IPS-15b (cell line): Measurements from ENCODE around the gene ROBO1.

ENCODE experiments used
- H3K27me3 ChIP-seq: one replicate; pipeline ENCODE4 v1.6.1; 2013; ENCODE audit warnings: low read length; ENCODE audit not compliant: control insufficient read depth, insufficient read depth
- H3K36me3 ChIP-seq: one replicate; pipeline ENCODE4 v1.6.1; 2013; ENCODE audit warnings: low read length; ENCODE audit not compliant: control insufficient read depth, insufficient read depth
- H3K4me1 ChIP-seq: one replicate; pipeline ENCODE4 v1.6.1; 2013; ENCODE audit warnings: mild to moderate bottlenecking, low read length; ENCODE audit not compliant: control insufficient read depth, insufficient read depth
- H3K4me3 ChIP-seq: one replicate; pipeline ENCODE4 v1.5.1; 2013; ENCODE audit warnings: low read depth, low read length
- H3K9ac ChIP-seq: one replicate; pipeline ENCODE4 v1.6.1; 2013; ENCODE audit warnings: low read depth, mild to moderate bottlenecking, low read length
- H3K9me3 ChIP-seq: one replicate; pipeline ENCODE4 v1.6.1; 2013; ENCODE audit warnings: mild to moderate bottlenecking, low read length; ENCODE audit not compliant: control insufficient read depth, insufficient read depth

ROBO1 gene

DNA sequence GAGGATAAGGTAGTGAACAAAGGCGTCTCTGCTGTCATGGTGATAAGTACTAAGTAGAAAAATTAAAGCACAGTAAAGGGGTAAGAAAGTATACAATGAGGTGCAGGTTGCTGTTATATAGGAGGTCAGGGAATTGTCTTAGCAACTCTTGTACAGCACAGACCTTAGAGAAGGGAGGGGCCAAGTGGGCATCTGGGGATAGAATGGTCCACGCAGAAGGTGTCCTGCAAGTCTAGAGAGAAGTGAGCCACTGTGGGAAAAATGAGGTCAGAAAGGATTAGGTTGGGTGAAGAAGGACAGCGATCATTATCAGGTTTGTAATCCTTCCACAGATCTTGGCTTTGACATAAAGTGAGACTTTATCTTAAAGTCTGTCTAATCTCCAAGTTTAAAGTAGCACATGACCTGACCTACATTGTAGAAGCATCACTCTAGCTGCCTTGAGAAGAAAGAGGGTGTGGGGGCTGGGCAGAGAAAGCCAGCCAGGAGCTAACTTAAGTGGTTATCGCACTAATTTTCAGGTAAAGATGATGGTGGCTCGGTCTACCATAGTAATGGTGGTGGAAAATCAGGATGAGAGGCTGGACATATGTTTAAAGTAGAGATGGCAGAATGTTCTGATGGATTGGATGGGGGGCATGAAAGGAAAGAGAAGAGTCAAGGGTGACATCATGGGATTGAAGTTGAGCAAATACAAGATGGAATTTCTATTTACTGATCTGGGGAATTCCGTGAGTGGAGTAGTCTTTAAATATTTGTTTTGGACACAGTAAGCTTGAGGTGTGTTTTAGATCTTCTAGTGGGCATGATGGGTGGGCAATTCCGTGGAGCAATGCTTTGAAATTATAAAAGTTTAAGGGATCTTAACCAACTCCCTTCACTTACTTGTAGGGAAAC is 919.2 kb downstream of the ROBO1 start:
- Histone ChIP-seq H3K4me3 (no peak overlapping the region), H3K27me3 (no peaks in the 10 kb centered on the region), H3K36me3 (no peaks in the 10 kb centered on the region), H3K4me1 (peaks cover 3% of the 10 kb centered on the region), H3K9ac (no peak overlapping the region), H3K9me3 (no peaks in the 10 kb centered on the region)

DNA sequence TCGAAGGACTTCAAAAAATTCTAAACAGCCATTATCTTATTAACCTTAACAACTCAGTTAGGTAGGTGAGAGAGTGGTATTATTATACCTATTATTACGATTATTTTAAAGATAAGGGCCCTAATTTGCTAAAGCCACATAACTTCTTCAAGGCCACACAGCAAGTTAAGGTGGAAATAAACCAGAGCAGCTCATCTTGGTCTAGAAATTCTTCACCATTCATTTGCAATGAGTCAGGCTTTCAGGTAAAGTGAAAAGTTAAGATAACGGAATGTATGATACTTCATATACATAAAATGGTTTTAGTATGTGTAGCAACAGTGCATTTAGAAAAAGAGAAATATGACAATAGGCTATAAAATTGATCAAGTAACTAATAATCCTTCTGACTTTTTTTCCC is 920.2 kb downstream of the ROBO1 start:
- Histone ChIP-seq H3K4me3 (no peak overlapping the region), H3K27me3 (no peaks in the 10 kb centered on the region), H3K4me1 (peaks cover 3% of the 10 kb centered on the region), H3K36me3 (no peaks in the 10 kb centered on the region), H3K9ac (no peak overlapping the region), H3K9me3 (no peaks in the 10 kb centered on the region)

DNA sequence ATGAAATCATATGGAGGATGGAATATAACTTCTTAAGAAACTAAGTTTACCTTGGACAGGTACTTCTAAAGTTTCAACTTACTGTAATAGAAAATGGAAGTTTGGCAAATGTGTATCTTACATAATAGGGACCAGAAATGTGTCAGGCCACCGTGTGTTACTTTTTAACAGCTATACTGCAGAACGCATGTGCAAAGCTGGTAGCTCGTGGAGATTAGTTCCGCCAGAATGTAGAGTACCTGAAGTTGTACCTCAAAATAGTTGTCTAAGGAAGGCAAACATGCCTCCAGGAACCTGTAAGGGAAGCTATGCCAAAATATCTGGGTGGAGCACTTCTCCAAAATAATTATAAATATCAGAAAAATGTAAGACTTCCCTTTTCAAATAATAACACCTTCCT is 920.6 kb downstream of the ROBO1 start:
- H3K27me3 ChIP-seq, result no peaks in the 10 kb centered on the region
- no peak overlapping the region for H3K9ac ChIP-seq
- H3K9me3 ChIP-seq, result no peaks in the 10 kb centered on the region
- no peaks in the 10 kb centered on the region for H3K36me3 ChIP-seq
- no peak overlapping the region for H3K4me3 ChIP-seq
- peaks cover 3% of the 10 kb centered on the region for H3K4me1 ChIP-seq

DNA sequence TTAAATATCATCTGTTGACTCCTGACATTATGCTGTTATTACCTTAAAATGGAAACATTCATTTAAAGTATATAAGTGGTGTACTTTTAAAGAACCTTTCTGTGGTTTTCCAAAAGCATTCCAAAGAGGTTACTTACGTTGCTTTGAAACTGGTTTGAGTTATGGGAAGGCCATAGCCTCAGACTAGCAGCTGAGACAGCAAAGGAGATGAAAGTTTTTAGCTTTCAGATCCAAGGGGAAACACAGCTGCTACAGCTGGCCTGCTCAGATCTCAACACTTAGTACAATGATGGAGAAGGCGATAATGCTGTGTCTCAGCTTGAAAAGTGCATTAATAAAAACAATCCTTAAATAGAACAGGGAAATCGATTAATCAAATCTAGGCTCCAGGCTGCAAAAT is 921.1 kb downstream of the ROBO1 start:
- Histone ChIP-seq H3K27me3 (no peaks in the 10 kb centered on the region), H3K9me3 (no peaks in the 10 kb centered on the region), H3K9ac (no peak overlapping the region), H3K36me3 (no peaks in the 10 kb centered on the region), H3K4me3 (no peak overlapping the region), H3K4me1 (peaks cover 3% of the 10 kb centered on the region)

DNA sequence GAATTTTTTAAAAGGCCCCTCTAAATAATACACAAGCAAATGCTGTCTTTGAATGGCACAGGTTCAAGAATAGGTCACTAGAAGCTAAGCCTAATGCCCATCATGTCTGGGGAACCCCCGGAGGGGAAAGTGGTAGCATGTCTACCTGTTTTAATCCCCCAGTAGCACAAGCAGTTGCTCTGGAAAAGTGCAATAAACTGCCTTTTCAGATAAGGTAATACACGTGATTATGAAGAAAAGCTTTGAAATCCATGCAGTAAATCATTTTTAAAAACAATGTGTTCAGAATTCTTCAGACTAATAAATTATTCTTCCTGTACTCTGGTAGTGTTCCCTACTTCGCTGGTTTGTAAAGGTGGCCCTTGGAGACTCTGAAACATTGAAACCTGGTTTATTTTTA is 922.2 kb downstream of the ROBO1 start:
- no peaks in the 10 kb centered on the region for H3K27me3 ChIP-seq
- no peak overlapping the region for H3K9ac ChIP-seq
- H3K9me3 ChIP-seq, result no peaks in the 10 kb centered on the region
- H3K4me3 ChIP-seq, result no peak overlapping the region
- H3K36me3 ChIP-seq, result no peaks in the 10 kb centered on the region
- peaks cover 3% of the 10 kb centered on the region for H3K4me1 ChIP-seq

DNA sequence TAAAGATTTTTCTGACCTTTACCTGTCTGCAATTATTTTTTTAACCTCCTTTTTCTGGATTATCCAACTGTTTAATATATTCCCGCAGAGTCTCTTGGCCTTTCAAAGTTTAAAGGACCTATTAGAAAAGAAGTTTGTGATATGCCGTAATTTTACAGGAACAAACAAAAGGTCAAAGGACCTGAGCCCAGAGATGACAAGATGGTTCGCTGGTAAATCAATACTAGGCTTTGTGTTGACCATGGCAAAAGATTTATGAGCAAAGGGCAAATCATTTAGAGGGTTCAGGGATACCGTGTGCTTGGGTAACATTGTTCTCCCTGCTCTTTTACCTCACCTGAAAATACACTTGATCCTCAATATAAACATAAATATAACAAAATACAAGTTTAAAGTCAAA is 923.5 kb downstream of the ROBO1 start:
- Histone ChIP-seq H3K9me3 (no peaks in the 10 kb centered on the region), H3K36me3 (no peaks in the 10 kb centered on the region), H3K4me1 (peaks cover 3% of the 10 kb centered on the region), H3K9ac (no peak overlapping the region), H3K4me3 (no peak overlapping the region), H3K27me3 (no peaks in the 10 kb centered on the region)

DNA sequence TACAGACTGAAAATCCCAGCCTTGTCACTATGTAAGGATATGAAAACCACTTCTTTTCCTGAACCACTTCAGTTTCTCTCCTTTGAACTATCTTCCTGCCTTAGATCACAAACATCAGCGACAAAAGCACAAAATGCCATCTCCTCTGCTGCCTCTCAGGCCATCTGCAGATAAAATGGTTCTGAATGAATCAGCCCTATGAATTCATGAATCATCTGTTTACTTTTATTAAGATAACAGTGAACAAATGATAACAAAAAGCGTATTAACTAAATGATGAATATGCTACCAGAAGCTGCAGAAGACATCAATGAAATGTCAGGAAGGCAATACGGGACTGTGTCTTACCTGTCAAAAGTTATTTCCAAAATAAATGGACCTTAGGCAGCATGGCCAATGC is 928.1 kb downstream of the ROBO1 start:
- Histone ChIP-seq H3K4me3 (no peak overlapping the region), H3K9me3 (no peaks in the 10 kb centered on the region), H3K36me3 (no peaks in the 10 kb centered on the region), H3K4me1 (no peaks in the 10 kb centered on the region), H3K9ac (no peak overlapping the region), H3K27me3 (no peaks in the 10 kb centered on the region)

DNA sequence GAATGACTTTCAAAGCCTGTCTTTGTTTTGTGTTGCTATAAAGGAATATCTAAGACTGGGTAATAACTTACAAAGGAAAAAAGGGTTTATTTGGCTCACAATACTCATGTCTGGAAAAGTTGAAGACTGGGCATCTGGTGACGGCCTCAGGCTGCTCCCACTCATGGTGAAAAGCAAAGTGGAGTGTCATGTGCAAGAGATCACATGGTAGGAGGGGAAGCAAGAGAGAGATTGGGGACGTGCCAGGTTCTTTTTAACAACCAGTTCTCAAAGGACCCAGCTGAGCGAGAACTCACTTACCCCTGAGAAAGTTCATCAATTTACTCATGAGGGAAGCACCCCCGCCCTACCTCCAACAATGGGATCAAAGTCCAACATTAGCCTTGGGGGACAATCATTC is 929.4 kb downstream of the ROBO1 start:
- H3K36me3 ChIP-seq, result no peaks in the 10 kb centered on the region
- no peaks in the 10 kb centered on the region for H3K27me3 ChIP-seq
- no peak overlapping the region for H3K9ac ChIP-seq
- no peaks in the 10 kb centered on the region for H3K4me1 ChIP-seq
- H3K9me3 ChIP-seq, result no peaks in the 10 kb centered on the region
- H3K4me3 ChIP-seq, result no peak overlapping the region

DNA sequence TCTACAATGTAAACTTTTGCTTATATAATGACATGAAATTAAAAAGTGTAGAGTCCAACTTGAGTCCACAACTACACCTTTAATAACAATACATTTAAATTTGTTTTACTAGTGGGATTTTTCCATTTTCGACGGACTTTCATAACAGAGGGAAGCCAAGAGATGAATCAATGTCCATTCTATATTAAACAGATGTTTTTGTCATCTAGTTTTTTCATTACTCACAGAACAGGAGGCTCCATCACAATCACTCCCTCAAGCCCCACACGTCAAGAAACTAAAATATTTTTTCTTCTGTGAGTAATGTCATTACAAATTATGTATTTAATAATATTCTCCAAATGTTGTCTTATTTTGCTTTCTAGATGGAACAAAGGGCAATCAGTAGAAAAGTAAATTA is 932.9 kb downstream of the ROBO1 start:
- no peaks in the 10 kb centered on the region for H3K9me3 ChIP-seq
- H3K27me3 ChIP-seq, result no peaks in the 10 kb centered on the region
- no peak overlapping the region for H3K4me3 ChIP-seq
- H3K9ac ChIP-seq, result no peak overlapping the region
- H3K4me1 ChIP-seq, result no peaks in the 10 kb centered on the region
- no peaks in the 10 kb centered on the region for H3K36me3 ChIP-seq

DNA sequence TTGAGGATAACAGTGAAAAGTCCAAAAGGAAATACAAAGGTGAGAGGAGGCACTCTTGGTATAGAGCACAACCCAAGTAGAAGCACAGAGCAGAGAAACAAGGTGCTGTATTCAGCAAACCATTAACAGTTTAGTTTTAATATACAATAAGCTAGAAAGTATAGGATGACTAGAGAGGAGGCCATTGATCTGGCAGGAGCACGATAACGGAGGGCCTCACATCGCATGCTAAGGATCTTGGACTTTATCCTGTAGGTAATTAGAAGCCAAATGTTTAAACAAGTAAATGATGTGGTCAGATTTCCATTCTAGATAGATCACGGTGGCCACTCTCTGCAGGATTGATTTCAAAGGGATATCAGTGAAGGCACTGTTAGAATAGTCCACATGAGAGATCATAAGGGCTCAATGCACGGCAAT is 935.0 kb downstream of the ROBO1 start:
- Histone ChIP-seq H3K4me1 (no peaks in the 10 kb centered on the region), H3K36me3 (no peaks in the 10 kb centered on the region), H3K27me3 (no peaks in the 10 kb centered on the region), H3K9me3 (no peaks in the 10 kb centered on the region), H3K4me3 (no peak overlapping the region), H3K9ac (no peak overlapping the region)

DNA sequence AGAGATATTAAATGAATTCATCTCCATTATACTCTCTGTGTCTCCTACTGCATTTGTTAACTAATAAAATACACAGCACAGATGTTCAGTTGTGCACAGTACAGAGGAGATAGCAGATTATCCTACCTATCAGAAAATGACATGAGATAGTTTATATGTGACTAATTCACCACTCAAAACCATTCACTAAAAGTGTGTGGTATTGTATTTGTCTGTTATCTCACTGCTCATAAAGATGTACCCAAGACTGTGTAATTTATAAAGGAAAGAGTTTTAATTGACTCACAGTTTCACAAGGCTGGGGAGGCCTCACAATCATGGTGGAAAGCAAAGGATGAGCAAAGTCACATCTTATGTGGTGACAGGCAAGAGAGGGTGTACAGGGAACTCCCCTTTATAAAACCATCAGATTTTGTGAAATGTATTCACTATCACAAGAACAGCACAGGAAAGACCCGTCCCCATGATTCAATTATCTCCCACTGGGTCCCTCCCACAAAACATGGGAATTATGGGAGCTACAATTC is 936.3 kb downstream of the ROBO1 start:
- no peaks in the 10 kb centered on the region for H3K27me3 ChIP-seq
- H3K9ac ChIP-seq, result no peak overlapping the region
- H3K9me3 ChIP-seq, result no peaks in the 10 kb centered on the region
- H3K36me3 ChIP-seq, result no peaks in the 10 kb centered on the region
- no peaks in the 10 kb centered on the region for H3K4me1 ChIP-seq
- no peak overlapping the region for H3K4me3 ChIP-seq

DNA sequence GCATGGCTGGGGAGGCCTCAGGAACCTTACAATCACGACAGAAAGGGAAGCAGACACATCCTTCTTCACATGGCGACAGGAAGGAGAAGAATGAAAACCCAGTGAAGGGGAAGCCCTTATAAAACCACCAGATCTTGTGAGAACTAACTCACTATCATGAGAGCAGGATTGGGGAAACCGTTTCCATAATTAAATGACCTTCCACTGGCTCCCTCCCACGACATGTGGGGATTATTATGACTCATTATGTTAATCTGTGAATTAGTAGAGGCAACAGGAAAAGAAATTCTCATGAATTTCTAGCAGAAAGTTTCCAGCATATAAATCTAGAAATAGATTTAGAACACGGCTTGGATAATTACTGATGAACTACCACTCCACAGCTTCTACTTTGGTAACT is 937.3 kb downstream of the ROBO1 start:
- no peak overlapping the region for H3K4me3 ChIP-seq
- H3K27me3 ChIP-seq, result no peaks in the 10 kb centered on the region
- H3K9ac ChIP-seq, result no peak overlapping the region
- no peaks in the 10 kb centered on the region for H3K36me3 ChIP-seq
- H3K4me1 ChIP-seq, result no peaks in the 10 kb centered on the region
- no peaks in the 10 kb centered on the region for H3K9me3 ChIP-seq
